Uterus (tissue), 2 donors: ENCODE results near the gene KRT86.

Experiments used
- POLR2A ChIP-seq, 2 donors: fragments of 450-650 bp; IDR thresholded peaks; one replicate each; pipeline ENCODE4 v1.6.1; 2016; ENCODE audit warnings: antibody characterized with exemption in 2 of 2, mild to moderate bottlenecking in 1 of 2, moderate library complexity in 1 of 2
- TF ChIP-seq, protein P1 (sequence below), 4 experiments: fragments of 200-600 bp in 2 of 4; fragments of 450-650 bp in 2 of 4; sonication (generic) in 2 of 4; IDR thresholded peaks; one replicate each; pipeline ENCODE4 v1.5.1; 2016 to 2019; ENCODE audit warnings: antibody characterized with exemption in 4 of 4, mild to moderate bottlenecking in 2 of 4, moderate library complexity in 1 of 4

DNA sequence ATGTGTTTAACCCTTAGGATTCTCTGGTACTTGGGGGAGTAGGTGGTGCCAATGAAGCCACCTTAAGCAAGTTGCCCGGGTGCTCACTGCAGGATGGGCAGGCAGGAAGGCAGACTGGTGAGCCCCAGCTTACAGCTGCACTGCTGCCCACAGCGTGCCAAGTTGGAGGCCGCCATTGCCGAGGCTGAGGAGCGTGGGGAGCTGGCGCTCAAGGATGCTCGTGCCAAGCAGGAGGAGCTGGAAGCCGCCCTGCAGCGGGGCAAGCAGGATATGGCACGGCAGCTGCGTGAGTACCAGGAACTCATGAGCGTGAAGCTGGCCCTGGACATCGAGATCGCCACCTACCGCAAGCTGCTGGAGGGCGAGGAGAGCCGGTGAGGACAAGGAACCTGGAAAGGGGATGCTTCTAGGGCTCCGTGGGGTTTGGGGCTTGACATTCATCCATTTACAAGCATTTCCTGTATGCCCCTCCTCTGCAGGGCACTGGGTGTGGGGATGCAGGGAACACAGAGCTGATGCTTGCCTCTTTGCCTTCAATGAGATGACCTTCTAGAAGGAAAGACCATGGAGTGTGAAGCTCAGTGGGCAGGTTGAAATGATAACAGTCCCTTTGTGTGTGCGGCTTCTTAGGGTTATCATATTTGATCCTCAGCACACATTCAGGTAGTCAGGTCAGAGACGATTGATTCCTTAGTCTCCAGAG, 29.0 kb upstream of the KRT86 start:
- TF ChIP-seq, protein P1, sequence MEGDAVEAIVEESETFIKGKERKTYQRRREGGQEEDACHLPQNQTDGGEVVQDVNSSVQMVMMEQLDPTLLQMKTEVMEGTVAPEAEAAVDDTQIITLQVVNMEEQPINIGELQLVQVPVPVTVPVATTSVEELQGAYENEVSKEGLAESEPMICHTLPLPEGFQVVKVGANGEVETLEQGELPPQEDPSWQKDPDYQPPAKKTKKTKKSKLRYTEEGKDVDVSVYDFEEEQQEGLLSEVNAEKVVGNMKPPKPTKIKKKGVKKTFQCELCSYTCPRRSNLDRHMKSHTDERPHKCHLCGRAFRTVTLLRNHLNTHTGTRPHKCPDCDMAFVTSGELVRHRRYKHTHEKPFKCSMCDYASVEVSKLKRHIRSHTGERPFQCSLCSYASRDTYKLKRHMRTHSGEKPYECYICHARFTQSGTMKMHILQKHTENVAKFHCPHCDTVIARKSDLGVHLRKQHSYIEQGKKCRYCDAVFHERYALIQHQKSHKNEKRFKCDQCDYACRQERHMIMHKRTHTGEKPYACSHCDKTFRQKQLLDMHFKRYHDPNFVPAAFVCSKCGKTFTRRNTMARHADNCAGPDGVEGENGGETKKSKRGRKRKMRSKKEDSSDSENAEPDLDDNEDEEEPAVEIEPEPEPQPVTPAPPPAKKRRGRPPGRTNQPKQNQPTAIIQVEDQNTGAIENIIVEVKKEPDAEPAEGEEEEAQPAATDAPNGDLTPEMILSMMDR (IDR thresholded peaks at IDR 0.05), result no peak
- no peak for TF ChIP-seq POLR2A (IDR thresholded peaks at IDR 0.05)
